ENCODE measurements around the gene KCTD10. TPM values are rescaled to one million over a fixed set of nuclear protein-coding genes. Genes with fewer than 3 reads are reported as not detected.

Gene KCTD10
- total and polyA plus RNA-seq, 7 donors, result 7.4 to 21.8 (median 16.0) TPM

GRCh38 chr12:109480356-109480755, 3.3 kb upstream of the KCTD10 start:
- intact Hi-C loops (cut with DNase I), result no loop called here
- Histone ChIP-seq H3K27me3 (ENCODE audit: insufficient read depth in 3 of 3, low read length in 2 of 3) (no peaks in the 10 kb centered on the region), H3K4me1 (peaks cover 25% of the 10 kb centered on the region), H3K9me3 (no peaks in the 10 kb centered on the region), H3K36me3 (ENCODE audit: insufficient read depth in 1 of 2, low read depth in 1 of 2) (peaks cover 0 to 41% of the 10 kb centered on the region in 2 donors), H3K27ac (no peak overlapping the region), H3K4me3 (no peak overlapping the region)
- no peak for TF ChIP-seq CTCF (IDR thresholded peaks at IDR 0.05)
- WGBS, 3 donors, result 87 to 97% (median 93%) methylated on average over 4 of the region's 4 CpGs
- ATAC-seq, result no peak
- DNase-seq, result no peak

GRCh38 chr12:109479761-109480160, 2.7 kb upstream of the KCTD10 start:
- Histone ChIP-seq H3K27ac (no peak overlapping the region), H3K27me3 (ENCODE audit: insufficient read depth in 3 of 3, low read length in 2 of 3) (no peaks in the 10 kb centered on the region), H3K9me3 (no peaks in the 10 kb centered on the region), H3K36me3 (ENCODE audit: insufficient read depth in 1 of 2, low read depth in 1 of 2) (peaks cover 0 to 35% of the 10 kb centered on the region in 2 donors), H3K4me3 (no peak overlapping the region), H3K4me1 (peaks cover 29% of the 10 kb centered on the region)
- intact Hi-C loops (cut with DNase I), result loop anchor here (5.0 kb wide), 2 partner anchors 42 to 47 kb away; no protein-coding TSS in a partner anchor
- 58 to 74% (median 67%) methylated on average over 1 of the region's 1 CpG for WGBS, 3 donors
- no peak for ATAC-seq
- DNase-seq, result no peak
- TF ChIP-seq CTCF (IDR thresholded peaks at IDR 0.05), result no peak

- ATAC-seq (peak in 1 of 4 donors; percentile 6), DNase-seq (no peak)
- Histone ChIP-seq H3K4me3 (peak overlapping the region; percentile 95), H3K4me1 (peaks cover 31% of the 10 kb centered on the region), H3K27ac (peak overlapping the region; percentile 97), H3K27me3 (ENCODE audit: insufficient read depth in 3 of 3, low read length in 2 of 3) (no peaks in the 10 kb centered on the region), H3K9me3 (no peaks in the 10 kb centered on the region), H3K36me3 (ENCODE audit: insufficient read depth in 1 of 2, low read depth in 1 of 2) (peaks cover 0 to 27% of the 10 kb centered on the region in 2 donors)
- intact Hi-C loops (cut with DNase I), result loop anchor here (5.0 kb wide), 2 partner anchors 41 to 46 kb away; no protein-coding TSS in a partner anchor
- no peak for TF ChIP-seq CTCF (IDR thresholded peaks at IDR 0.05)
- 3% methylated on average over 9 of the region's 9 CpGs for WGBS, 3 donors
Observed at GRCh38 chr12:109477963-109478315, 839 bp upstream of the KCTD10 start.

- 0 to 1% (median 1%) methylated on average over 11 of the region's 11 CpGs for WGBS, 3 donors
- Histone ChIP-seq H3K9me3 (no peaks in the 10 kb centered on the region), H3K4me3 (peak overlapping the region; percentile 95), H3K4me1 (peaks cover 31% of the 10 kb centered on the region), H3K36me3 (ENCODE audit: insufficient read depth in 1 of 2, low read depth in 1 of 2) (peaks cover 0 to 23% of the 10 kb centered on the region in 2 donors), H3K27ac (peak overlapping the region; percentile 97), H3K27me3 (ENCODE audit: insufficient read depth in 3 of 3, low read length in 2 of 3) (no peaks in the 10 kb centered on the region)
- peak in 1 of 4 donors; percentile 6 for ATAC-seq
- TF ChIP-seq CTCF (IDR thresholded peaks at IDR 0.05), result no peak
- no peak for DNase-seq
- intact Hi-C loops (cut with DNase I), result loop anchor here (5.0 kb wide), 2 partner anchors 39 to 44 kb away; no protein-coding TSS in a partner anchor
Observed at GRCh38 chr12:109476807-109477184, 304 bp downstream of the KCTD10 start.
